GM12878 (cell line): Measurements from ENCODE around the gene NARF. TPM values are rescaled to one million over a fixed set of nuclear protein-coding genes. Genes with fewer than 3 reads are reported as not detected.
"Not testable (repeated sequence)": the region's sequence is repeated elsewhere in the genome, so short reads cannot be mapped to it uniquely, and the experiment has no call there.

Experiments
- ATAC-seq: fragments of 200-7000 bp; cut with Tn5 transposase; 3 replicates; pipeline ENCODE4 v1.9.1; 2020; ENCODE audit warnings: mild to moderate bottlenecking, moderate library complexity
- BruUV-seq: library from RNA; stranded (reverse); fragments of 400-500 nt; replicated peaks from 2 replicates; lab custom pipeline; 2021; lab: Mats Ljungman, UMichigan
- CTCF ChIA-PET: fragments of 300-600 bp; sonication (Branson Sonifier 250); formaldehyde crosslinking; extraction: SDS; loops from one replicate; lab custom pipeline; 2021; ENCODE audit warnings: inconsistent platforms; lab: Yijun Ruan, JAX
- POLR2A ChIA-PET: fragments of 350-600 bp; formaldehyde crosslinking; extraction: SDS; loops from one replicate; lab custom pipeline; 2021; ENCODE audit warnings: inconsistent platforms; lab: Charles Lee
- RAD21 ChIA-PET: fragments of 300-600 bp; sonication (Branson Sonifier 250); formaldehyde crosslinking; loops from one replicate; lab custom pipeline; 2023; ENCODE audit warnings: antibody characterized with exemption; ENCODE audit not compliant: unreplicated experiment; lab: Charles Lee
- SMC1A ChIA-PET: fragments of 300-600 bp; sonication (Branson Sonifier 250); formaldehyde crosslinking; loops from one replicate; lab custom pipeline; 2023; ENCODE audit not compliant: unreplicated experiment, uncharacterized antibody; lab: Charles Lee
- DNase-seq: peaks from one replicate; pipeline ENCODE4 v3.0.0-alpha.2; 2011; ENCODE audit warnings: low read depth, low spot score
- FAIRE-seq: peaks from 3 replicates; lab custom pipeline; 2011; peaks lifted over from hg19 to GRCh38; lab: Jason Lieb, UNC
- H2AFZ ChIP-seq: 2 replicates; pipeline ENCODE4 v1.6.0; 2011; ENCODE audit warnings: low read depth, low read length, control low read depth; ENCODE audit not compliant: control insufficient read depth
- H3K27ac ChIP-seq: 2 replicates; pipeline ENCODE4 v1.5.1; 2011; ENCODE audit warnings: control low read depth; ENCODE audit not compliant: control insufficient read depth, insufficient read depth
- H3K27me3 ChIP-seq, 2 experiments: replicated peaks in 1 of 2; 2 replicates each; pipeline versions ENCODE4 v1.6.0 to v1.6.1; 2011; ENCODE audit warnings: low read length in 1 of 2; ENCODE audit not compliant: control insufficient read depth in 2 of 2, insufficient read depth in 2 of 2
- H3K36me3 ChIP-seq, 2 experiments: 2 replicates each; pipeline ENCODE4 v1.5.1; 2011; ENCODE audit warnings: low read length in 1 of 2; ENCODE audit not compliant: control insufficient read depth in 2 of 2, insufficient read depth in 2 of 2
- H3K4me1 ChIP-seq: 2 replicates; pipeline ENCODE4 v1.6.1; 2011; ENCODE audit warnings: mild to moderate bottlenecking, low read length, moderate library complexity, mixed read lengths; ENCODE audit not compliant: control insufficient read depth, insufficient read depth
- H3K4me2 ChIP-seq: 2 replicates; pipeline ENCODE4 v1.6.0; 2011; ENCODE audit warnings: control low read depth; ENCODE audit not compliant: control insufficient read depth, insufficient read depth
- H3K4me3 ChIP-seq: fragments of 200-600 bp; sonication (generic); 2 replicates; pipeline ENCODE4 v1.5.1; 2016
- H3K79me2 ChIP-seq: 2 replicates; pipeline ENCODE4 v1.6.0; 2011; ENCODE audit warnings: low read length; ENCODE audit not compliant: control insufficient read depth, insufficient read depth
- H3K9ac ChIP-seq: 2 replicates; pipeline ENCODE4 v1.8.0; 2011; ENCODE audit warnings: low read length, control low read depth, mixed read lengths; ENCODE audit not compliant: control insufficient read depth, insufficient read depth
- H3K9me3 ChIP-seq: replicated peaks from 3 replicates; pipeline ENCODE4 v1.5.1; 2011; ENCODE audit warnings: mild to moderate bottlenecking, low read length; ENCODE audit not compliant: control insufficient read depth, insufficient read depth
- H4K20me1 ChIP-seq: 2 replicates; pipeline ENCODE4 v1.6.0; 2011; ENCODE audit not compliant: control insufficient read depth, insufficient read depth
- CHD1 ChIP-seq: IDR thresholded peaks from 2 replicates; pipeline ENCODE4 v1.6.1; 2012; ENCODE audit warnings: low read depth, low read length, improper control_type of control experiment
- IRF4 ChIP-seq: IDR thresholded peaks from 2 replicates; pipeline ENCODE4 v1.6.1; 2011; ENCODE audit warnings: low read depth, low read length
- MYC ChIP-seq: IDR thresholded peaks from 2 replicates; pipeline ENCODE4 v1.6.1; 2011; ENCODE audit warnings: mild to moderate bottlenecking, low read length, moderate library complexity, inconsistent platforms; ENCODE audit not compliant: insufficient read depth, insufficient replicate concordance, insufficient read length, severe bottlenecking
- WGBS: methylation state at CpG from one replicate; pipeline ENCODE4 v1.1.6; 2016; ENCODE audit warnings: low lambda C conversion rate; ENCODE audit not compliant: insufficient replicate concordance, insufficient coverage; ENCODE audit errors: missing lambda C conversion rate; 5-methylcytosine and 5-hydroxymethylcytosine counted together
- in situ Hi-C: fragments of 300-500 bp; cut with MboI; formaldehyde crosslinking; loops from 9 replicates; pipeline ENCODE4 v1.14.3; 2018; ENCODE audit warnings: mixed read lengths
- intact Hi-C: fragments of 100-400 bp; cut with micrococcal nuclease; formaldehyde crosslinking; loops from one replicate; pipeline ENCODE4 v1.14.2; 2022; ENCODE audit not compliant: unreplicated experiment
- polyA plus RNA-seq, 11 experiments: library from polyadenylated mRNA; depleted of rRNA in 4 of 11; unstranded in 6 of 11; stranded (reverse) in 5 of 11; fragments of >200 nt; fragmentation: Nextera tagmentation in 4 of 11; fragmentation: Illumina TruSeq in 1 of 11; extraction: Ambion mirVana in 4 of 11; extraction: Trizol in 1 of 11; gene quantifications; 1 replicate in 1 of 11; 2 replicates in 10 of 11; pipeline versions ENCODE4 v1.2.1 to v1.2.3, GENCODE V29; 2011 to 2016; ENCODE audit warnings: inconsistent platforms in 2 of 11, missing spikeins in 2 of 11, low read depth in 1 of 11
- total RNA-seq, 4 experiments: library from RNA; depleted of rRNA in 3 of 4; stranded (reverse); fragments of >200 nt in 3 of 4; fragmentation: Illumina TruSeq in 1 of 4; extraction: Trizol in 1 of 4; gene quantifications; 2 replicates each; pipeline versions ENCODE4 v1.2.1 to v1.2.3, GENCODE V29; 2013 to 2021
- TF ChIP-seq, protein P1 (sequence below): IDR thresholded peaks from 2 replicates; pipeline ENCODE4 v1.6.1; 2012; ENCODE audit warnings: improper control_type of control experiment, low read depth, low read length; ENCODE audit not compliant: insufficient replicate concordance
- TF ChIP-seq, protein P2 (sequence below): fragments of 450-650 bp; IDR thresholded peaks from 2 replicates; pipeline ENCODE4 v1.6.1; 2018; ENCODE audit warnings: borderline replicate concordance, mild to moderate bottlenecking; ENCODE audit not compliant: partially characterized antibody

The NARF gene
- total and polyA plus RNA-seq, 10 of the 15 experiments (the other 5 are each of a cell fraction or from before 2014, with no cell fraction given): 16.7 to 126 (median 47.5) TPM

DNA sequence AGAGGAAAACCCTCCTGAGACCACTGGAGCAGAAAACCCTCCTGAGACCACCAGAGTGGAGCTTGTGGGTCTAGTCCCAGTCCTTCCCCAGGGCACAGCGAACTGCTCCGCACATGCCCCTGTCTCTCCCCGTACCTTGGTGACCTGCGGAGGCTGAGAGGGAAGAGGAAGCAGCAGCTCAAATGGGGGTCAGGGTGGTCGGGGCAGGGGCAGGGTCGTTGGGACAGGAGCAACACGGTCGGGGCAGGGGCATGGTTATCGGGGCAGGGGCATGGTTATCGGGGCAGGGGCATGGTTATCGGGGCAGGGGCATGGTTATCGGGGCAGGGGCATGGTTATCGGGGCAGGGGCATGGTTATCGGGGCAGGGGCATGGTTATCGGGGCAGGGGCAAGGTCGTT is 46.5 kb upstream of the NARF start:
- H3K9me3 ChIP-seq, H3K36me3 ChIP-seq, H2AFZ ChIP-seq, ATAC-seq, SMC1A ChIA-PET, H3K4me3 ChIP-seq, in situ Hi-C loops, FAIRE-seq, H3K27ac ChIP-seq, H4K20me1 ChIP-seq, H3K4me1 ChIP-seq, RAD21 ChIA-PET, H3K27me3 ChIP-seq, DNase-seq, H3K79me2 ChIP-seq, BruUV-seq, H3K9ac ChIP-seq, H3K4me2 ChIP-seq, POLR2A ChIA-PET: not testable (repeated sequence)
- CTCF ChIA-PET: interaction anchor here (4.1 kb wide), 1 partner anchor 62 kb away, joined by 22 read pairs; no protein-coding TSS in a partner anchor
- 94% methylated on average over 14 of the region's 16 CpGs for WGBS
- intact Hi-C loops: loop anchor here (5.0 kb wide), 1 partner anchor 180 kb away; no protein-coding TSS in a partner anchor

DNA sequence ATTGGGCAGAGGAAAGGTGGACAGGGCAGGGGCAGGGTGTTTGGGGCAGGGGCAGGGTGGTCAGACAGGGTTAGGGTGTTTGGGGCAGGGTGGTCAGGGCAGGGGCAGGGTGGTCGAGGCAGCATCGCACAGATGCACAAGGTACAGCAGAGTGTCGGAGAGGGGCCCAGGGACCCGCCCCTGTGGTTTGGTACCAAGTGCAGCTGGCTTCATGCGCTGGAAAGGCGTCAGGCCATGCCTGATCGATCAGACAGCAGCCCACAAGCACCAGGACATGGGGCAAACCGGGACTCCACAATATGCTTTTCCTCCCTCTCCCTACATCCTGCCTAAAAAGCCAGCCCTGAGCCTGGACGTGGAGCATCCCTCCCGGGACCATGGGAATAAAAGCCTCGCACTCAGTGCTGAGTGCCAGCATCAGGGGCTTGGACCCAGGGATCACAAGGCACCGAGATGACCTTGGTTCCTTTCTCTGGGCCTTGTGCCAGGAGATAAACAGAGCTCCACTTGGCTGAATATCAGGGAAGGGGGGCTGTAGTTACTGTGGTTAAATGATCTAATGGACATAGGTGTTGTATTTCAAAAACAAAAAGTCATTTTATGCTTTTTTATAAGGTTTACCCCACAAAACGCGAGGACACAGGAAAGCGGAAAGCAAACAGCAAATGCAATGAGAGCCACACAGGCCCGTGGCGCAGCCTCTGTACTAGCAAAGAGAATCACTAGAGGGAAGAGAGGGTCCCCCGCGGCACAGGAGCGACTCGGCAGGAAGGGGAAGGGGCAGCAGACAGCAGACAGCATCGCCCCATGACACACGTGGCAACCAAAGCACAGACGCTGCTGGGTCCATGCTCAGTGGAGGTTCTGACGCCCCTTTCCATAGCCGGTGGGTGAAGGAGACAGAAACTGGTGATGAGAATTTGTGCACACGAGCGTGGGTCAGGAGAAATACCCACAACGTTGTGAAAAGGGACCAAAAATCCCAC is 45.7 kb upstream of the NARF start:
- Histone ChIP-seq H3K79me2 (no peaks in the 10 kb centered on the region), H3K27me3 (no peaks in the 10 kb centered on the region), H3K27ac (no peak overlapping the region), H3K36me3 (no peaks in the 10 kb centered on the region; a peak in 1 of 4 replicates), H3K4me1 (0 out of 2 replicates have a peak, but pooled peaks cover 3% of the 10 kb centered on the region), H3K9me3 (no peaks in the 10 kb centered on the region), H3K4me3 (no peak overlapping the region), H3K4me2 (no peak overlapping the region), H4K20me1 (peaks cover 5% of the 10 kb centered on the region), H2AFZ (no peak overlapping the region), H3K9ac (no peak overlapping the region)
- BruUV-seq: no TSS peak
- DNase-seq: no peak
- ChIA-PET POLR2A (no interaction called here), RAD21 (interaction anchor here (1.0 kb wide), 2 partner anchors 10 to 63 kb away, joined by 3 to 4 read pairs; no protein-coding TSS in a partner anchor), CTCF (interaction anchor here (0.6 to 4.1 kb wide), 5 partner anchors 46 to 138 kb away, joined by 3 to 22 read pairs (median 3); no protein-coding TSS in a partner anchor), SMC1A (interaction anchor here (2.0 kb wide), 1 partner anchor 60 kb away, joined by 8 read pairs; no protein-coding TSS in a partner anchor)
- FAIRE-seq: no peak
- WGBS: 89% methylated on average over 26 of the region's 29 CpGs
- no peak for ATAC-seq
- in situ Hi-C loops: no loop called here
- intact Hi-C loops: loop anchor here (5.0 kb wide), 1 partner anchor 181 kb away; no protein-coding TSS in a partner anchor
- TF ChIP-seq IRF4 (no peak), CHD1 (no peak), MYC (no peak)
- TF ChIP-seq, protein P1, sequence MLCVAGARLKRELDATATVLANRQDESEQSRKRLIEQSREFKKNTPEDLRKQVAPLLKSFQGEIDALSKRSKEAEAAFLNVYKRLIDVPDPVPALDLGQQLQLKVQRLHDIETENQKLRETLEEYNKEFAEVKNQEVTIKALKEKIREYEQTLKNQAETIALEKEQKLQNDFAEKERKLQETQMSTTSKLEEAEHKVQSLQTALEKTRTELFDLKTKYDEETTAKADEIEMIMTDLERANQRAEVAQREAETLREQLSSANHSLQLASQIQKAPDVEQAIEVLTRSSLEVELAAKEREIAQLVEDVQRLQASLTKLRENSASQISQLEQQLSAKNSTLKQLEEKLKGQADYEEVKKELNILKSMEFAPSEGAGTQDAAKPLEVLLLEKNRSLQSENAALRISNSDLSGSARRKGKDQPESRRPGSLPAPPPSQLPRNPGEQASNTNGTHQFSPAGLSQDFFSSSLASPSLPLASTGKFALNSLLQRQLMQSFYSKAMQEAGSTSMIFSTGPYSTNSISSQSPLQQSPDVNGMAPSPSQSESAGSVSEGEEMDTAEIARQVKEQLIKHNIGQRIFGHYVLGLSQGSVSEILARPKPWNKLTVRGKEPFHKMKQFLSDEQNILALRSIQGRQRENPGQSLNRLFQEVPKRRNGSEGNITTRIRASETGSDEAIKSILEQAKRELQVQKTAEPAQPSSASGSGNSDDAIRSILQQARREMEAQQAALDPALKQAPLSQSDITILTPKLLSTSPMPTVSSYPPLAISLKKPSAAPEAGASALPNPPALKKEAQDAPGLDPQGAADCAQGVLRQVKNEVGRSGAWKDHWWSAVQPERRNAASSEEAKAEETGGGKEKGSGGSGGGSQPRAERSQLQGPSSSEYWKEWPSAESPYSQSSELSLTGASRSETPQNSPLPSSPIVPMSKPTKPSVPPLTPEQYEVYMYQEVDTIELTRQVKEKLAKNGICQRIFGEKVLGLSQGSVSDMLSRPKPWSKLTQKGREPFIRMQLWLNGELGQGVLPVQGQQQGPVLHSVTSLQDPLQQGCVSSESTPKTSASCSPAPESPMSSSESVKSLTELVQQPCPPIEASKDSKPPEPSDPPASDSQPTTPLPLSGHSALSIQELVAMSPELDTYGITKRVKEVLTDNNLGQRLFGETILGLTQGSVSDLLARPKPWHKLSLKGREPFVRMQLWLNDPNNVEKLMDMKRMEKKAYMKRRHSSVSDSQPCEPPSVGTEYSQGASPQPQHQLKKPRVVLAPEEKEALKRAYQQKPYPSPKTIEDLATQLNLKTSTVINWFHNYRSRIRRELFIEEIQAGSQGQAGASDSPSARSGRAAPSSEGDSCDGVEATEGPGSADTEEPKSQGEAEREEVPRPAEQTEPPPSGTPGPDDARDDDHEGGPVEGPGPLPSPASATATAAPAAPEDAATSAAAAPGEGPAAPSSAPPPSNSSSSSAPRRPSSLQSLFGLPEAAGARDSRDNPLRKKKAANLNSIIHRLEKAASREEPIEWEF: no peak
- TF ChIP-seq, protein P2, sequence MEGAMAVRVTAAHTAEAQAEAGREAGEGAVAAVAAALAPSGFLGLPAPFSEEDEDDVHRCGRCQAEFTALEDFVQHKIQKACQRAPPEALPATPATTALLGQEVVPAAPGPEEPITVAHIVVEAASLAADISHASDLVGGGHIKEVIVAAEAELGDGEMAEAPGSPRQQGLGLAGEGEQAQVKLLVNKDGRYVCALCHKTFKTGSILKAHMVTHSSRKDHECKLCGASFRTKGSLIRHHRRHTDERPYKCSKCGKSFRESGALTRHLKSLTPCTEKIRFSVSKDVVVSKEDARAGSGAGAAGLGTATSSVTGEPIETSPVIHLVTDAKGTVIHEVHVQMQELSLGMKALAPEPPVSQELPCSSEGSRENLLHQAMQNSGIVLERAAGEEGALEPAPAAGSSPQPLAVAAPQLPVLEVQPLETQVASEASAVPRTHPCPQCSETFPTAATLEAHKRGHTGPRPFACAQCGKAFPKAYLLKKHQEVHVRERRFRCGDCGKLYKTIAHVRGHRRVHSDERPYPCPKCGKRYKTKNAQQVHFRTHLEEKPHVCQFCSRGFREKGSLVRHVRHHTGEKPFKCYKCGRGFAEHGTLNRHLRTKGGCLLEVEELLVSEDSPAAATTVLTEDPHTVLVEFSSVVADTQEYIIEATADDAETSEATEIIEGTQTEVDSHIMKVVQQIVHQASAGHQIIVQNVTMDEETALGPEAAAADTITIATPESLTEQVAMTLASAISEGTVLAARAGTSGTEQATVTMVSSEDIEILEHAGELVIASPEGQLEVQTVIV: no peak
